HG02571 (cell line): ENCODE measurements around the gene CEBPG.

Experiments
- ATAC-seq: cut with Tn5 transposase; IDR thresholded peaks from one replicate; pipeline ENCODE4 v1.9.1; 2021; ENCODE audit warnings: mild to moderate bottlenecking, moderate library complexity; ENCODE audit not compliant: unreplicated experiment

CEBPG gene

DNA sequence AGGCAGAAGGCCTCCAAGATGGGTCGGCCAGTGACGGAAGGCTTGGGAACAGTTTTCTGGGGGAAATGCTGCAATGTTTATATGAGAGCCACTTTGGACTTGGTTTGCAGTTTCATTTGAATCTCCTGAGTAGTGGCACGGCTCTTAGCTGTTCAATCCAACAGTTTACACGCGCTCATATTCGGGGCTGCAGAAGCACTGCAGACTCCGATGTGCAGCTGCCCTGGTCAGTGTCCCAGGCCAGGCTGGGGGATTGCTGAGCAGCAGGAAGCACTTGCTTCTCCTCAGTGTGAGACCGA, 31.7 kb downstream of the CEBPG start:
- ATAC-seq, result no peak

DNA sequence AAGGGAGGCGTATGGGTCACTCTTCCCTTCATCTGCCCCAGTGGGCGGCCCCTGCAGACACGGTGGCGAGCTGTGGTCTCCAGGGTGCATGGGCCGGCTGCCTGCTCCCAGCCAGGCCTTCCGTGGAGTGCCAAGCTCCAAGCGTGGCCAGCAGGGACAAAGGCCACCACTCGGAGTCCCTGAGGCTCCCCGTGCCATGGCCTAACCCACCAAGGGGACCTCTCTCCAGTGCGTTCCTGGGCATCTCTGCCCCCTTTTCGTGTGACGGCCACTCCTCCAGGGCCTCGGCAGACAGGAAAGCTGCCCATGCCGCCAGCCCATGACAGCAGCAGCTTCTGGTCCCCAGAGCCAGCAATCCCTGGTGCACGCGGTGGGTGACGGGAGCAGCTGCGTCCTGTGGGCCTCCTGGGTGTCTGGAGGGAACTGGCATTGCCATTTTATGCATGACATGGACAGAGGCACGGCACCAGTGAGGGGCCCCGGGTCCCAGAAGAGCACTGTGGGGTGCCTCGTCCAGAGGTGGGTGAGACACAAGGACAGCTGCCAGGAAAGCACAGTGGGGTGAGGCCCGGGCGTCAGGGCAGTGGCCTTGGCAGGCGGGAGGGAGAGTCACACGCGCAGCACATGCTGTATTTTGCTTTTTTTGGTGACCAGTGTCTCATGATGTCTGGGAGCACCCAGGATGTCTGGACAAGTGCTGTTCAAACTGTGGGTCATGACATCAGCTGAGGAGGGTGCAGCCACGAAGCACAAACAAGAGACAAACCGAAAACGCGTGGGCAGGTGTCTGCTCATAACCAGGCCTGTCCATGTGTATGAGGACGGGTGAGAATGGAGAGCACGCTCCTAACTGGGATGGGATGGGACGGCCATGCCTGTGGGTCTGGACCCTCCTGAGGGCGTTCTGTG, 32.3 kb downstream of the CEBPG start:
- ATAC-seq, result no peak

DNA sequence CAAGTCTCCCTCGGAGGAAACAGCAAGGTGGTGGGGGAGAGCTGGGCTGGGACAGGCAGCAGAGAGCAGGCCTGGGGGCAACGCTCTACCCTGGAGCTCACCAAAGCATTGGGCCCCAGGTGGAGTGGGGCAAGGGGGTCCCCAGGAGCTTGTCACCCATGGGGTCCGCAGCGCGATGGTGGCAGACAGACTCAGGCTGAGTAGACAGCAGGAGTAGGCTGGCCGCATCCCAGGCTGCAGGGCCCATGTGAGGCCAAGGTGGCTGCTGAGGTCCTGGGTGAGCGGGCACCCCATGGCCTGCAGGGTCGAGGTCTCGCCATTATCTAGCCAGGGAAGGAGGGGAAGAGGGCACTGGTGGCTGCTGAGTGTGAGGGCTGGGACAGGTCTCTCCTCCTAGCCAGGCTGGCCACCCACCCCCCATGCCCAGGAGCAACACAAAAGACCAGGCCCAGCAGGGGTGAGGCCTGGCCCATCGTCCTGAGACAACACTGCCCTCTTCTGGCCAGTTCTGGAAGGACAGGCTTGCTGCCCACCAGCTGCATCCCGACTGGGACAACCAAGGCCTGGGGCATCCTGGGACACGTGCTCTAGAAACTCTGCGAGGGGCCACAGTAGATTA, 33.1 kb downstream of the CEBPG start:
- no peak for ATAC-seq

DNA sequence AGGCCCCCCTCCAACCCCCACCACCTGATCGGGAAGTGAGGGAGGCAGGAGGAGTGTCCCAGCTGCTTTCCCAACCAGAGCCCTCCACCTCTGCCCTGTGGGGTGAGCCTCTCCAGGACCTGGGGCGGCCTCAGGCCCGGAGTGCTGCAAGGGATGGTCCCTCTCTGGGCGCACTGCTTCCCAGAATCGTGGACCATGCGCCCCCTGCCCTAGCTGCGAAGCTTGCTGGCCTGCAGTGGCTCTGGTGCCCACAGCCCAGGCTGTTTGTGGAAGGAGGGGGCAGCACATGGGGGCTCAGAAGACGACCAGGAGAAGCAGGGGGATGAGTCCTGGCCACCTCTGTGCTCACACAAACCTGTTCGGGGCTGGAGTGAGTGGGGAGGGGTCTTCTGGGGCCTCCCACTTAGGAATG, 33.6 kb downstream of the CEBPG start:
- no peak for ATAC-seq

DNA sequence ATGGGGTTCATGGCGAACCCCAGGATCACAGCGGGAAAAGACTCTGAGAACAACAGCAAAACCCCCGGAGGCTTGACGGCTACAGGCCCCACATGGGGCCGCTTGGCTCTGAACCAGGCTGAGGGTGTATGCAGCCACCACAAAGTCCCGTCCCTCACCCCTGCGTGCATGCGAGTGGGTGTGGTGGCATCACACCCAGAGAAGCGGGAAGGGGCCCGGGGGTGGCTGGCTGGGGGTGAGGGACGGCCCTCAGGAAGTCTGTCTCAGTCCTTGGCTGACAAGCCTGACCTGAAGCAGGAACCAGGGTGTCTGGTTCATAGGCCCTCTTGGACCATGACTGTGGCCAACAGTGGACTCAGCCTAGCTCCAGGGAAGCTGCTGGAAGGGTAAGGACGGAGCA, 34.2 kb downstream of the CEBPG start:
- no peak for ATAC-seq

DNA sequence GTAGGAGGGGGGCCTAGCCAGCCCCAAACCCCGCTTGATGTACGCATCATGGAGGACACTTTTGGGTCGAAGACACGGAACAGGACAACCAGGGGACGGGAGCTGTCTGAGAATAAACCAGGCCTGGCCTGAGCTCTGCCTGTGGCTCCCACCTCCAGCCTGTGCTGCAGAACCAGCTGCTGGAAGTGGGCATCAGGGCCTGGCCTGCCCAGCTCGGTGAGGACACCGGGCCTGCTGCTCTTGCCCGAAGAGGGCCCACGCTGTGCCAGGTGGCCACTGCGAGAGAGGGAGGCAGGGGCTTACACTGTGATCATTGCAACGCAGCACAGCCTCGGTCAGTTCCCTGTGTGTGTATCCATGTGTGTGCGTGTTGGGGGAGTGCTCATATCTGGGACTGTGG, 34.6 kb downstream of the CEBPG start:
- no peak for ATAC-seq

DNA sequence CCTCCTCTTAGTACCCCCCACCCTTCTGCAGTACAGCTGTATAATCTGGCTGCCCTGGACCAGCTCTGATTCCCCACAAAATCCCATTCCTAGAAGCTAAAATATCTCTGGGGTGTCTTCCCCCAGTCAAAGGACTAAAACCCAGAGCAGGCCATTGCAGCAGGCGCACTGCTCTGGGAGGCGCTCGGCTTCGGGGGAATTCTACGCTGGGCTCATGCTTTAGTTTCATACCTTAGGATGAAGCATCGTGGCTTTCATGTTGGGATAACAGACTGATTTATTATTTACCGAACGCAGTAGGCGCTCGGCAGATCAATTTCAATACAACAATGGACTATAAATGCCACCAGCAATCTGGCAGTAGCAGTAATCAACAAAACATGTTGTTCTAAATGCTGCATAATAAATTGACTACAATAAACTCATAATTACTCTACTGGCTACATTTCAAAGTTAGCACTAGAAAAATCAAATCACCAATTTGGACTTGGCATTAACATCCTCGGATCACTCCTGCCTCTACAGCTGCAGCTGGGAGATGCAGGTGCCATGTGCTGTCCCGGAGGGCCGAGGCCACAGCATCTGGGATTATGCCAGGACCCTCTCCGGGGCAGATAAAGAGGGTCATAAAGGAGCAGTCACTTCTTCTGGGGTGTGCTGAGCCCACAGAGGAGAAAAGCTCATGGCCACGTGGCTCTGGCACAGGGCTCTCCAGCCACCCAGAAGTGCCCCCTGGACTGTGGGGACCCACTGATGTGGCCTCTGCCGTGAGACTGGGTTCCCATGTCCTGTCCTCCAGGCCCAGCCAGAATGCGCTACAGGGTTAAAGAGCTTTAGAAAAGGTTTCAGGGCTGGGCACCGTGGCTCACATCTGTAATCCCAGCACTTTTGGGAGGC, 35.3 kb downstream of the CEBPG start:
- ATAC-seq, result no peak

DNA sequence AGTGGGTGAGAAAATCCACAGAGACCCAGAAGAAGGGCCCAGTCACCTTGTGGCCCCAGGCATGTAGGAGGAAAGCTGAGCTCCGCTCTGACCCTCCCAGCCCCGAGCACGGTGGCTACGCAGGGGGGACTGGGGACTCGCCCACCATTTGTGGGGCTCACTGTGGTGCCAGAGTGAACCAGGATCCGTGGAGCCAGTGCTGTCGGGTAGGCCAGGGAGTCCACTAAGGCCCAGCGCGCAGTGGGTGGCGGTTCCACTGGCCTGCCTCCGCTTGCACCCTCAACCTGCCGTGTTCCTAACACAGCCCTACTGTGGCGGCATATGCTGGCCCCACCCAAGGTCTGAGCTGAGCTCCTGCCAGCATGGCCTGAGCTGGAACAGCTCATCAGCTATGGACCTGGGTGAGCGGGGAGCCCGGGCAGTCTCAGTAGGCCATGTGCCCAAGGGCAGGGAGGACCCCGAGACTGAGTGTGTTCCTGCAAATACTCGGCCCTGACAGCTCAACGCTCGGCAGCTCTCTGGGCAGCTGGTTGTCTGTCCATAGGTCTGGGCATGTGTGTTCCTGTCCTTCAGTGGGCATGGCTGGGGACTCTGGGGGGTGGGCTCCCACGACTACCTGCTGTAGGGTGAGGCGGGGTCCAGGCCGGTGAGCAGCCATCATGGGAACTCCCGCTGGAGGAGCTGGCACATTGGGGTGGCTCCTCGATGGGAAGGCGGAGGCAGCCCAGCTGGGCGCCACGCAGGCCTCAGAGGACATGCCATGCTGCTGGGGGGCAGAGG, 36.6 kb downstream of the CEBPG start:
- no peak for ATAC-seq

DNA sequence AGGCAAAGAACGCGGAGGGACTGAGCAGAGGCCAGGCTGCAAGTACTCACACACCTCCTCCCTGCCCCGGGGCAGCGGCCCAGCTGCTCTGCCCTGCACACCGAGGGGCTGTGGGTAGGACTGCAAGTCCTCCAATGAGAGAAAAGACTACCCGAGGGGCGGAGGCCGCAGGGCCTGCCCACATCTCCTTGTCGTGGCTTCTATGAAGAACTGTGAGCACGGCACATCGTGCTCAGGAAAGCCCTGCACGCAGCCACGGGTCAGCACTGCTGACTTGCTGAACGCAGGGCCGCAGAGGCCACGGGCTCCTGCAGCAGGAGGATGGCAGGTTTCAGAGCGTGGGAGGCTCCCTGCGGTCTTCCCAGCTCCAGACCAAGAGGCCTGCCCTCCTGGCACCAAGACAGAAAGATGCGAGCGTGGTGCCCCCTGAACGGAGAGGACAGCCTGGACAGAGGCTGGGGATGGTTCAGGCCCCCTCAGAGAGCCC, 37.4 kb downstream of the CEBPG start:
- ATAC-seq, result no peak

DNA sequence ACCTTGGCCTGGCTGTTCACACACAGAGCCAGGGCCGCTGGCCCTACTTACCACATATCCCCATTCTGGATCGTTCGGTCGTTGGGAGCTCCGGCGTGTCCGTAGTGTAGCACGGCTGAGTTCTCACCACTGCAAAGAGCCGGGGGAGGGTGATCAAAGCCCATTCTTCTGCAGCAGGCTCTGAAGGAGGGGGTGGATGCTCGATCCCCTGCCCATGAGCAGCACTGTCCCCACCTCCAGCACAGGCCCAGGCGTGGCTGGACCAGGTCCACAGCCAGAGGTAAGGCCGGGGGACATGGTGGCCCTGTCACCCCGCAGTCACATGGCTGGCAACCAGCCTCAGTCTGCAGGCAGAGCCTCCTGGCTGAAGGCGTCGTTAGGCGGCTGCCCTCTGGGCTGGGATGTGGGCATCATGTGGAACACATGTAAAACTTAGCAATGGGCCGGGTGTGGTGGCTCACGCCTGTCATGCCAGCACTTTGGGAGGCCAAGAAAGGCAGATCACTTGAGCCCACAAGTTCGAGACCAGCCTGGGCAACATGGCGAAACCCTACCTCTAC, 38.2 kb downstream of the CEBPG start:
- no peak for ATAC-seq

DNA sequence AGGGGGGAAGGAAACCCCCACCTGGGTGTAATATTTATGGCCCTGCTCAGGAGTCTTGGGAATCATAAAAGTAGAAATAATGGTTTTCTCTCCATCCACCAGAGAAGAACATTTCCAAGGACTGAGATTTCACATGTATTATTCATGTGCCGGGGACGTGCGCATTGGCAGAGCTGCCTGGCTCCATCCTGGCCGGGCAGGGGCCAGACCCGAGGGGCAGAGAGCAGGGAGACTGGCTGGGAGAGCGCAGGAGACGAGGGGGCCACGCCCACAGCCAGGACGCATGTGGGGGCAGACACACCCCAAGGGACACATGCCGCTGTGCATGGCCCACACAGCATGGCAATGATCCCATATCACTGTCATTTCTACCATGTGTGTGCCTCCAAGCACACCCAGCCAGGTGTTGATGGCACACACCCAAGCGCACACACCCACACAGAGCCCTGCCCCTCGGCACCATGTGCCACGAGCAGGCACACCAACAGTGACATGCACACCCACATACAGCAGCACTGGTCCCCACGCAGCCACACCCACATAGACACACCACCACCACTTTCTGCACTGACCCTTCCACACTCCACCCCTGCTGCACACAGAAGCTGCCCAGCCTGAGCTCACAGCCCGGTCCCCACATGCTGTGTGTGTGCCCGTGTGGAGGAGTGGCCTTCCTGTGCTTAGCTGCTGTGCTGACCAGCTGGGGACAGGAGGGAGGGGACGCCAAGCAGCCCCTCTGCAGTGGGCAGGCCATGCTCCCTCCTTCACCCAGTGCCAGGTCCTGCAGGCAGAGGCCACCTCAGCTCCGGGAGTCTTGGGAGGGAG, 39.3 kb downstream of the CEBPG start:
- no peak for ATAC-seq

DNA sequence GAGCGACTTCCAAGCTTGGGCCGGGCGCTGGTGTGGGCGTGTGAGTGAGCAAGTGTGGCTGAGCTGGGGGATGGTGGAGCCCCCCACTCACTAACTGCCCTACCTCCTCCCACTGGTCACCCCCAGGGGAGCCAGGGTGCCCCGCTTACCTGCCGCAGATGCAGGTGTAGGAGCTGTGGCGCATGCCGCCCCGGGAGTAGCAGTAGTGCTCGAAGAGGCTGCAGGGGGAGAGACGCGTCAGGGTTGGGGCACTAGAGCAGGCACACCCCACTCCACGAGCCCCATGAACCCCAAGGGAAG, 39.9 kb downstream of the CEBPG start:
- no peak for ATAC-seq

DNA sequence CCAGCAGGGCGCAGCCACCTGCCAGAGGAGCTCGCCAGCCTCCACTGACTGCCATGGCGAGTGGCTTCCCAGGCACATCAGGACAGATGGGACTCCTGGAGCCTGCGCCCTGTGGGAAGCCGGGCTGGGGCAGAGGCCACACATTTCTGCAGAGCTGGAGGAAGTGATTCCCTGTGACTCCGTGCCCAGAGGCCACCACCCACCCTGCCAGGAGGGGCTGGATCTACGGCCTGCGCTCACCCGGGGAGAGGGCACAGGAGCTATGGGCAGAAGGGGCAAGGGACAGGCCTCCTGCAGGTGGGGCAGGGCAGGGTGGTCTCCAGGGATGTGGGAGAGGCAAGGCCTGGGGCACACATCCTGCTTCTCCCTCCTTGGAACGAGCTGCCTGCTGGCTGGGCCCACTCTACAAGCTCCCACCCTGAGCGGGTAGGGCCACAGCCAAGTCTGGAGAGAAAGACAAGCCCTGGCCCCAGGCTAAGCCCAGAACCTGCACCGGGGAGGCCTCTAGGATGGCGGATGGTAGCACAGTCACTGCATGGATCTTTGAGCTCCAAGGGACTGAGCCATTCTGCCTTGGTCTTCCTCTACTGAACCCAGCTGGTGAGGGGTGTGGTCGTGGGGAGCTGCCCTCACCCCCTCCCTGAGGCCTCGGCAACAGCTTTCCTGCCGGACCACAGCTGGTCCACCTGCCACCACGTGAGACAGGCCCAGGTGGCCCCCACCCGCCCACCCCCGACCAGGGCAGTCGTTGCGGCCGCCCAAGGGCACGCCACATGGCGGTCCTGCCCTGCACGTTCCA, 40.6 kb downstream of the CEBPG start:
- no peak for ATAC-seq

DNA sequence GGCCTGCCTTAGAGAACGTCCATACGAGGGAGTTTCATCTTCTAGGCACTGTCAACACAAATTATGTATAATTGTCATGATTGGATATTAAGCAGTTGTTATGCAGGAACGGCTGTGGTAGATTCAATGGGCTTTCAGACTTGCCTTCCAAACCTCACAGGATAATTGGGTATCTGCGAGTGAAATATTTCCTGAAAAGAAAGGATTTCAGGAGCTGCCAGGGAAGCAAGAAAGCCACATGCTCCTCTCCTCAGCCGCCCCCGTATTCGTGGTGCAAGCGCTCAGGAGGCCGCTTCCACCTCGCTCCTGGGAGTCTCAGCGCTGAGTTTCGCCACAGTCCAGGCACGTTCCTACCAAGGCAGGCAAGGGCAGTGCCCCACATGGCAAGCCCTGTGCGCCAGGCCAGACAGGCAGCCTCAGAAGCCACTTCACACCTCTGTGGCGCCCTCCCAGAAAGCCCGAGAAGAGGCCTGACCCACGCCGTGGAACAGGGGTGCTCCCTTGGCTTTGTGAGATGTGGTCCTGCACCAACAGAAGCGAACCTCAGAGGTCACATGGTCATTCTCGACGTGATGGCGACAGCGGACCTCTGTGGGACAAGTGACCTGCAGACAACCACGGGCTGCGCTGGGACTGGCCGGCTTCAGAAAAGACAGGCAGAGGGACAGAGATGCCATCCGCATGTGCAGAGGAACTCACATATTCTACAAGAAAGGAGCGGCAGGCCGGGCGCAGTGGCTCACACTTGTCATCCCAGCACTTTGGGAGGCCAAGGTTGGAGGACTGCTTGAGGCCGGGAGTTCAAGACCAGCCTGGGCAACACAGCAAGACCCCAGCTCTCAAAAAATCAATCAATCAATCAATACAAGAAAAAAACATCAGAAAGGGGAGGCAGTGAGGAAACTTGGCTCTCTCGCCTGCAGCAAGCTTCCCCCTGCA, 41.4 kb downstream of the CEBPG start:
- no peak for ATAC-seq

DNA sequence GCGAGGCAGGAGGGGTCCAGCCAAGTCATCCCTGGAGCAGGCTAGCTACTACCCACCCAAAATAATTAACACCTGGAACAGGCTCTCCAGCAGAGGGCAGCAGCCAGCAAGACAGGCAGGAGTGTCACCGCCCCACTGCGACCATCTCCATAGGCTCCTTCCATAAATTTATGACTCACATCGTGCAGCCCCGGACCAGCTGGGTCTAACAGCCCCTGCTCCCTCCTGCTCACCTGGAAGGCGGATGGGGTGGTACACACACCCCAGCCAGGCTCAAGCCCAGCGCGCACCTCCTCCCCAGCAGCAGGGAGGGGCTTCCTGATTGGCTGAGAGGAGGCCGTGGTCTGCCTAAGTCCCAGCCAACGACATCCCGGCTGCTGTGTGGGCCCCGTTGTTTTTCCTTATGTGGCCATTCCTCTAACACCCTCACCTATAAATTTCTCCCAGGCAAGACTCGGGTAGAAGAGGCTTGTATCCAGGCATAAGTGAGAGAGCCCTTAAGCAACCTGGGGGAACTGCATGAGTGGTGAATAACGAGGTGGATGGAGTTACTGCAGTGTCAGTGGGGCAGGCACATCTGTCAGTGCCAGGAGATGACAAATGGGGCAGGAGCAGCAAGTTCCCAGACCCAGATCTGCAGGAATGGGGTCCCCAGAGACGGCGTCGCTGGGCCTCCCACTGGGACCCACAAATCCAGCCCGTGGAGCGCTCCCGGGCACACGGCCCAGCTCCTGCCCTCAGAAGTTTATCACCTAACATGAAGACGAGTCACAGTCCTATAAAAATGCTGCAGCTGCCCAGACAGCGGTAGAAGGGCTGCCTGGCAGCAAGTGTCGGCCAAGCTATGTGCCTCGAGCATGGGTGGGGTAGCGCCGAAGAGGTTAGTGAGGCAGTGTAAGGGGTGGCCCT, 43.1 kb downstream of the CEBPG start:
- no peak for ATAC-seq

DNA sequence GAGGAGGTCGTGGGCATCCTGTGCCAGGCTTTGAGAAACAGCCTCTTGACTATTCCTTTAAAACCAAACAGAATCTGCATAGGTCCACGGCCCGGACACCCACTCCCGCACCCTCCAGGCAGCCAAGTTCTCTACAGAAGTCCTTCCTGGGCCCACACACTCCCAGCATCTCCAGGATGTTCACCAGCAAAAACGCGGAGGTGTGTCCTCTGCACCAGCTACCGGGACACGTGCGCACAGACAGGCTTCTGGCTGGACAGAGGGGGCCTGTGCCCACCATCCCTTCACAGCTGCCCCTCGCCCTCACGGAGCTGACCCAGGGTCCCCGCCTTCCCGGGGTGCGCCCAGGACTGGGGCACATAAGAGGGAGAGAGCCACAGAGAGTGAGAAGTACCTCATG, 44.2 kb downstream of the CEBPG start:
- no peak for ATAC-seq

DNA sequence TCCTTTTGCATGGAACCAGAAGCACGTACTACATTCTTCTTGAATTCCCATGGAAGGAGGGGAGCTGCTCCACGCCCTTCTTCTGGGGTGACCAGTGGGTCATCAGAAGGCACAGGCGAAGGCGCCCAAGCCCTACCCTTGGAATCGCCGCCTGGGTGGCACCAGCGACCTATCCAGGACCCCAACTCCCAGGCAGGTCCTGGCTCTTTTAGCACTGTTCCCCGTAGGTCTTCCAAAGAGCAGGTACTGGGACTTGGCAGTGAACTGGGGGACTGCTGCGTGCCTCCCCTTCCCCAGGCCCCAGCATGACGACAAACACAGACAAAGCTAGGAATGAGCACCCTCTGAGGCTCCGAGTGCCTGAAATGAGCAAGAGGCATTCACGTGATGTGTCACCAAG, 45.0 kb downstream of the CEBPG start:
- ATAC-seq, result no peak
